ENCODE data around the gene OR2H1.

DNA sequence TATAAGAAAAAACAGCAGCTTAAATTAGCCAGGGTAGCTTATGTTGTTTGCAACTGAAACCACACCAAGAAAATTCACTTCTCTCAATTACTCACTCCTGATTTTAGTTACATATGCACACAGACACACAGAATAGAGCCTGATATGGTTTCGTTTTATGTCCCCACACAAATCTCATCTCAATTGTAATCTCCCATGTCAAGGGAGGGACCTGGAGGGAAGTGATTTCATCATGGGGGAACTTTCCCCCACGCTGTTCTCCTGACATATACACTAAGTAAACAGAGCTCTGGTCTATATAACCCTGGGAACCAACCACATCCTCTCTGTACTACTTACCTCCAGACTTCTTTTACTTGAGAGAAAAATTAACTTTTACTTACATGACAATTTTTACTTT lies 32.4 kb upstream of the OR2H1 start:
- TF ChIP-seq EP300 (IDR thresholded peaks at IDR 0.05) (no peak), POLR2AphosphoS5 (IDR thresholded peaks at IDR 0.05) (no peak), POLR2A (IDR thresholded peaks at IDR 0.05) (no peak)
- TF ChIP-seq, protein P1, sequence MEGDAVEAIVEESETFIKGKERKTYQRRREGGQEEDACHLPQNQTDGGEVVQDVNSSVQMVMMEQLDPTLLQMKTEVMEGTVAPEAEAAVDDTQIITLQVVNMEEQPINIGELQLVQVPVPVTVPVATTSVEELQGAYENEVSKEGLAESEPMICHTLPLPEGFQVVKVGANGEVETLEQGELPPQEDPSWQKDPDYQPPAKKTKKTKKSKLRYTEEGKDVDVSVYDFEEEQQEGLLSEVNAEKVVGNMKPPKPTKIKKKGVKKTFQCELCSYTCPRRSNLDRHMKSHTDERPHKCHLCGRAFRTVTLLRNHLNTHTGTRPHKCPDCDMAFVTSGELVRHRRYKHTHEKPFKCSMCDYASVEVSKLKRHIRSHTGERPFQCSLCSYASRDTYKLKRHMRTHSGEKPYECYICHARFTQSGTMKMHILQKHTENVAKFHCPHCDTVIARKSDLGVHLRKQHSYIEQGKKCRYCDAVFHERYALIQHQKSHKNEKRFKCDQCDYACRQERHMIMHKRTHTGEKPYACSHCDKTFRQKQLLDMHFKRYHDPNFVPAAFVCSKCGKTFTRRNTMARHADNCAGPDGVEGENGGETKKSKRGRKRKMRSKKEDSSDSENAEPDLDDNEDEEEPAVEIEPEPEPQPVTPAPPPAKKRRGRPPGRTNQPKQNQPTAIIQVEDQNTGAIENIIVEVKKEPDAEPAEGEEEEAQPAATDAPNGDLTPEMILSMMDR (IDR thresholded peaks at IDR 0.05), result no peak
